ENCODE data around the gene CSNK2B.
"Not testable (repeated sequence)": the region's sequence is repeated elsewhere in the genome, so short reads cannot be mapped to it uniquely, and the experiment has no call there.

The CSNK2B gene

DNA sequence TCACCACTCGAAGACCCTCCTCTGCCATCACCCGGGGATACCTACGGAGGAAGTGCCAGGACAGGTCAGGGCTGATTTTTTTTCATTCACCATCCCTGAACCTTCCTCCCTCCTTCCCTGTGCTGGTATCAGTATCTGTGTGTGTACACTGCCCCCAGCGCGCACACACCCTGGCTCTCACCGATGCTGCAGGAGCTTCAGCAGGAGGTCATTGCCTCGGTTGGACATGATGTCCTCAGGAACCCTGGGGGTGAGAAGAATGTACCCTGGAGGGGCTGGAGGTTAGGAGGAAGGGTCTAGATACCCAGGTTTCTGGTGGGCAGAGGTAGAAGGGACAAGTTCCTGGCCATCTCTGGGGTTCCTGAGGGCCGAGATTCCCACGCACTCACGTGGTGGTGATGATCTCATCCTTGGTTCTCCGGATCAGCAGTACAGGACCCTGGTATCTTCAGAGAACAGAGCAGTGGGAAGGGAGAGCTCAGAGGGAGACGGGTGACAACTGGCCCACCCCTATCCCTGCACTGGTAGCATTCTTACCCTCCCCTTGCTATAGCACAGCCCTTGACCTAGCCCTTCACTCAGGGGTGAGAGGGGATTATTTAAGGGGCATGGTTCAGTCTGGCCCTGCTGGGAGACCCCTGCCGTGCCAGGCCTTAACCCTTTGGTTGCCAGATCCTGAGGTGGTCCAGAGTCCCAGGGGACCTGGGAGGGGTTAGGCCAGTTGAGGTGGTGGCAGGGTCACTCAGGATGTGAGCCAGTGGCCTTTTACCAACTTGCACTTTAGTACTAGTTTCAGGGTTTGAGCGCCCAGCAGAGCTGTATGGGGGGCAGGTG is 22.2 kb downstream of the CSNK2B start:
- DNase-seq (ENCODE audit: low read depth in 2 of 2): no peak

DNA sequence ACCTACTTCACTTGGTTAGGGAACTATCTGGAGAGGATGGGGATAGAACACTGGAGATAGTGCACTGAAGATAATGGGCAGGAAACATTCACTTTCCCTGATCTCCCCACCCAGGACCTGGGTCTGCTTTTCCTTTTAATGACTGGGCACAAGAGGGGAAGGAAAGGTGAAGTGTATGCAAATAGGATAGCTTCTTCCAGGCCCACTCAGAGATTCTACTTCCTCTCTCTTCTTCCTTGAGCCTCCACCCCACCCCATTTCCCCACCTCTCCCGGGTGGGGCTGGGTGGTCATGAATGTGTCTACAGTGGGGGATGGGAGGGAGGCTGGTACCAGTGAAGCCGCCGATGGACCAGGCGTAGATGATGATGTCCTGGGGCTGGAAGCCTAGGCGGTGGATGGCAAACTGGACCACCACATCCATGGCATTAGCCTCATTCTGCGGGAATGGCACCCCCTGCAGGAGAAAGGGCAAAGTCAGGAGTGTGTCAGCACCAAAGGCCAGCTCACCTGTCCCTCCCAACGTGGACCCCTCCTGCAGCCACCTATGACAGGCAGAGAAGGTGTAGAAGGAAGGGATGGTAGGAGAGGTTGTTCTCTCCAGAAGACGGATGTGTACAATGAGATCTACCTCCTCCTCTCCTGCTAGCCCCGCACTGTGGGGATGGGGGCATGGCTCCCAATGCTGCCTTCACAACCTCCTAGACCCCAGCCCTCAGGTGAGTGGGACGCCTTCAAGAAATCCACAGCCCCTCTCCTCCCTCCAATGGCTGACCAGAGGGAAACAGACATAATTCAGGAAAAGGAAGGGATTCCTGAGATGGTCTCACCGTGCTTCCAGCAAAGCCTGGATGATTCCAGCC is 23.6 kb downstream of the CSNK2B start:
- DNase-seq (ENCODE audit: low read depth in 2 of 2): no peak

DNA sequence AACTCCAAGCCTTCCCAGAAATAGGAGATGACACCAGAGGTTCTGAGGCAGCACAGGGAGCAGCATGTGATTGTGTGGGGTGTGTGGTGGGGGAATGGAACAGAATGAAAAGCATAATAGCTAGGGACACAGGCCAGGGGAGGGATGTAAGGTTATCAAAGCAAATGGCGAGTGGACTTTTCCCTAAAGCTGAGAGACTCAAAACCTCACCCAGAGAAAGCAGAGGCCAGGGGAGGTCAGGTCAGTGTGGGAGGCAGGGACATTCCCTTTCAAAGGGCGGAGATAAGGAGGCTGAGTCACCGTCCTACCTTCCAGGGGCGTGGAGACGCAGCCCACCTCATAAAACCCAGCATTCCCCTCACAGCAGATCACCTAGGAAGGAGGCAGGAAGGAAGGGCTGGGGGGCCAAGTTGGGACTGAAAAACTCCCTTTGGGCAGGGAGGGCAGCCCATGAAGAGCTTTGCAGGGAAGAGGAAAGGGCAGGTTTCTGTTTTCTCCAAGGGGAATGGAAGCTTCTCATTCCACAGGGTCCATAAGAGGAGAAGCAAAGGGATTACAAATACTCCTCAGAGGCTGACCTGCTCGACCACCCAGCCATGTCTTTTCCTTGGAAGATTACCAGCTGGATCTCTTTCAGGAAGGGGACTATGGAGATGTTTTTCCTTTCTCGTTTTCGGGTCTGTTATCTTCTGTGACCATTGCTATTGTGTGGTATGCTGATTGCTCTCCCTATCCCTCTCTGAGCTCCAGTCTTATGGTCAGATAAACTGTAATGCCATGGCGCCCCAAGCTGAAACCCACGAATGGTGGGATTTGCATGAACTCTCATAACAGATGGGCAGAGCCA is 24.6 kb downstream of the CSNK2B start:
- no peak for DNase-seq (ENCODE audit: low read depth in 2 of 2)

GRCh38 chr6:31691078-31691463 is 25.2 kb downstream of the CSNK2B start:
- no peak for DNase-seq (ENCODE audit: low read depth in 2 of 2)

DNA sequence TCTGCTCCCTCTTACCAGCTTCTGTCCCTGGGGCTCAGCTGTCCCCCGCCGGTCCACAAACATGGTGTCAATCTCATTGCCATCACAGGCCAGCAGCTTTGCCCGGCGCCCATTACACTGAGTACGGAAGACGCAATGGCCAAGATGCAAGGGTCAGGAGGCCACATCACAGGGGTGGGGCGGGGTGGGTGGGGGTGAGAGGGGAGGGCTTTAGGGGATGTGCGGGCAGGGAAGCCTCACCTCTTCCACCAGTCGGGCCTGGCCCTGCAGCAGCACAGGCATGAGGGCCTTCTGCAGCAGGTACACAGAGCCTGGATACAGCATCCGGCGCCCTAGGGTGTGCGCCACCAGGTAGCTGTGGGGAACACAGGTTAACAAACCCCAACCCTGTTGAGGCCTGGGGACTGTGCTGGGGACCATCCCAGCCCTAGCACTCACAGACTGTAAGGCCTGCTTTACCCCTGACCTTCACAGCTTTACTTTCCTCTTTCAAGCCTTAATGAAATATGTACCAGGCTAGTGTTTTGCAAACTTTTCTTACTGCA is 25.8 kb downstream of the CSNK2B start:
- DNase-seq (ENCODE audit: low read depth in 2 of 2): no peak

GRCh38 chr6:31692353-31692752 is 26.5 kb downstream of the CSNK2B start:
- no peak for DNase-seq (ENCODE audit: low read depth in 2 of 2)

DNA sequence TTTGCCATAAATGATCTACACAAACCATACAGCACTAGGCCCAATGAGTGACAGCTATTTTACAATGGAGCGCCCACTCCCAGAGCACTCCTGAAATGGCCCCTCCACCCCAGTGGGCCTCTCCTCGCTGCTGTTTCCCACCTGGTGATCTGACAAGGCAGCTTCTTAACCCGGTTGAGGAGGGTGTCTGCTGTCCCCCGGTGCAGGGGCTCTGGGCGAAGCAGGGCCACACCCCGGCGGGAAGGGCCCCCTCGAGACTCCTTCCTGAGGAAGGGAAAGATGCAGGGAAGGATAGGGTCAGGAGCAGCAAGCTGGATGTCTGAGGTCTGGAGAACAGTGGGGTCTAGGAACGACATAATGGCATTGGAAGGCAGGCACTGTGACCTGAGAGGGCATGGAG is 27.0 kb downstream of the CSNK2B start:
- DNase-seq (ENCODE audit: low read depth in 2 of 2): no peak

DNA sequence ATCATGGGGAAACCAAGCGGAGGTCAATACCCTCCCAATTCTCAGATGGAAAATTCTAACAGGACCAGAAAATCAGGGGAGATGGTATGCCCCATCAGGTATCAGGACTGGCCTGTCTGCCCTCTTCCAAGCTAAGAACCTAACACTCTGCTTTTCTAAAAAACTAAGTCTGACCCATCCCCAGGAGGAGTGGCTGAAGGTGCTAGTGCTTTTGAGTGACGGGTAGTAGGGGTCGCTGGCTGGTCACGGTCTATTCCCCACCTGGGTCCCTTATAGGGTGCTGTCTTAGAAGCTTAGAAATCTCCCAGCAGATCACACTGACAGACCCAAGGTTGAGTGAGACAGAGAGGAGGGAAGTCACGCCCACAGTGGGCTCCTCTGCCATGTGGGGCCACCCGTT is 27.7 kb downstream of the CSNK2B start:
- no peak for DNase-seq (ENCODE audit: low read depth in 2 of 2)

GRCh38 chr6:31697555-31697954 is 31.7 kb downstream of the CSNK2B start:
- no peak for DNase-seq (ENCODE audit: low read depth in 2 of 2)

- no peak for DNase-seq (ENCODE audit: low read depth in 2 of 2)
Observed at GRCh38 chr6:31700740-31701401, 35.0 kb downstream of the CSNK2B start.

DNA sequence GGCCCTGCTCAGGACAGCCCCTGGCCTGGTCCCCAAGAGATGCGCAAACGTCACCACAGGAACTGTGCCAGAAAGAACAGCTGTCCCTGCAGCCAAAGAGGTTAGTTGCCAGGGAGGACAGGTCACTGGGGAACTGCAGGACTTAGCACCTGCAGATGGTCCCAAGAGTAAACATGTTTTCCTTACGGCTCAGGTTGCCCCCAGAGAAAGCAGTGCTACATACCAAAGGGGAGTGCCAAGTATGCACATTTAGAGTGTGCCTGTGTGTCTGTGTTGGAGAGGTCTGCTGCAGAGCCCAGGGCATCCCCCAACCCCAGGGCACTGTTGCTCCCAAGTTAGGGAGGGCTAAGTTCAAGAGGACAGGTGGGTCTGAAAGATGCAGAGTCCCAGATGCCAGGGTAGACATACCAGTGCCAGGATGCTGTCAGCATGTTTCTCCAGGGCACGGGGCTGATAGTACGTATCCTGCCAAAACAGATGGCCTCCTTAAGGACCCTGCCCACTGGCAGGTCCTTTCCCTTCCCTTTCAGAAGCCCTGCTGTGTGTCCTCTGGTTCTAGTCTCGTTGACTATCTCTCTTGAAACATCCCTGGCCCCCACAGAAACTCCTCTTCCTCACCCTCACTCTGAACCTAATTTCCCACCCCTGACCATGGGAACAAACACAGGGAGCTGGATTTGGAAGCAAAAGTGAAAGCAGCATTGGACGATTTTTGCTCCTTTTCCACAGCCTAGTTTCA is 36.0 kb downstream of the CSNK2B start:
- DNase-seq (ENCODE audit: low read depth in 2 of 2): no peak

DNA sequence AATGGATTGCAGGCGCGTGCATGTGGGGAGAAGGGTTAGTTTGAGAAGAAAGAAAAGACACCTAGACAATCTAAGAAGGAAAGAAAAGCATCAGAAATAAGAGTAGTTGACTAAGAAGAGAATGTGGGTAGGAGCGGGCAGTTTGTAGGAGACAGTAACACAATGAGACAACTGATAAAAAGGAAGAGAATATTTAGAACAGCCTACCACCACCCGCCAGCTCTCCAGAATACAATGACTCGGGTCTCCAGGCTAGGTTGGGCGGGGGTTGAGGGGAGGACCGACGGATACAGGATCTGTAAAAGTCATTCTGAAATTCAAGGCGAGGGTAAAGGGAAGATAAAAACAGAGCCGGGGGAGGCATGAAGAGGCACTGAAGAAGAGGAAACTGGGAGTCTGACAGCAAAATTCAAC is 36.5 kb downstream of the CSNK2B start:
- DNase-seq (ENCODE audit: low read depth in 2 of 2): peak in 1 of 2 donors; percentile 19

DNA sequence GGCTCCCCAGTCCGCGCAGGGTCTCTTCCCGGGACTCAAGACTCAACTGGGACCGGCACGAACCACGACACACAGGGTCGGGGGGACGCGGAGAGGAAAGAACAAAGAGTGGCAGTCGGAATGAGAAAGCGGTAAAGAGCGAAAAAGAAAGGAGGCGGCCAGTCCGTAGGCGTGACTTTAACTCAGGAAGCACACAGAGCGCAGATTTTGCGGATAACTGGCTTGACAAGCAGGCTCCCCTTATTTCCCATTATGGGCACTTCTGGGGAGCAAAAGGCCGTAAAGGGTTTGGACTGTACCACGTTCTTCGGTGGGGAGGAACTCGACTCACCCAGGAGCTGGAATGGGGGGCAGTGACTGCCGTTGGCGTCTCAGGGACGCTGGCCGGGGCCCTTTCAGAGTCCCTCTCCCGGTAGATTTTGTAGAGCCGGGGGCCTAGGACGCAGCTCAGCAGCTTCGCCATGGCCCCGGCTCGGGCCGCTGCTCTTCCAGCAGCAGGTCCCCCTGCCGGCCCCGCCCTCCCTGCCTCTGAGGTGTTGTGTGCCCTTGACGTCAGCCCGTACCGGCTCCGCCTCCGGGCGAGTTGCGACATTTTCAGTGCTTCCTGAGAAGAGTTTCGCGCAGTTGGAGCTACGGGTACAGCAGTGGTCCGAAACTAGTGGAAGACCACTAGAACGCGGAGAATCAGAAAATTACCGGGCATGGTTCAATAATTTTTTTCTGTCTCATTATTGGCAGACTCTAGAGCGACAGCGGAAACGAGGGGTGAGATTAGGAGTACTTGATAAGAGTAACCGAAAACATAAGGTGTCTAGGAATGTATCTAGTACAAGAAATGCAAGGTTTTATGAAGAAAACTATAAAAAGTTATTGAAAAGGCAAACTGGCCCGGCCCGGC is 37.2 kb downstream of the CSNK2B start, which contains the start of gene ABHD16A:
Gene ABHD16A (minus strand): TSS at position 506 of the 898 bp plus-strand sequence. CDS start 43 bp downstream, at position 463.
- DNase-seq (ENCODE audit: low read depth in 2 of 2): peak; percentile 94 to 95

- no peak for DNase-seq (ENCODE audit: low read depth in 2 of 2)
Observed at GRCh38 chr6:31705931-31706330, 40.1 kb downstream of the CSNK2B start.

- no peak for DNase-seq (ENCODE audit: low read depth in 2 of 2)
Observed at GRCh38 chr6:31706599-31706998, 40.7 kb downstream of the CSNK2B start, which contains the start of gene LY6G6F. LY6G6F (plus strand) TSS chr6:31706866; CDS start chr6:31706907, 41 bp downstream.

DNA sequence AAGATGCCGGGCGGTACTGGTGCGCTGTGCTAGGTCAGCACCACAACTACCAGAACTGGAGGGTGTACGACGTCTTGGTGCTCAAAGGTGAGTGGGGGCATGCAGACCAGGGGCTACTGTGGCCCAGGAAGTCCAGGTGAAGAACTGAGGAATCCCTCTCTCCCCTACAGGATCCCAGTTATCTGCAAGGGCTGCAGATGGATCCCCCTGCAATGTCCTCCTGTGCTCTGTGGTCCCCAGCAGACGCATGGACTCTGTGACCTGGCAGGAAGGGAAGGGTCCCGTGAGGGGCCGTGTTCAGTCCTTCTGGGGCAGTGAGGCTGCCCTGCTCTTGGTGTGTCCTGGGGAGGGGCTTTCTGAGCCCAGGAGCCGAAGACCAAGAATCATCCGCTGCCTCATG is 41.8 kb downstream of the CSNK2B start:
- DNase-seq (ENCODE audit: low read depth in 2 of 2): no peak

- no peak for DNase-seq (ENCODE audit: low read depth in 2 of 2)
Observed at GRCh38 chr6:31708224-31708623, 42.3 kb downstream of the CSNK2B start.

GRCh38 chr6:31709157-31709556 is 43.3 kb downstream of the CSNK2B start:
- not testable (repeated sequence) for DNase-seq (ENCODE audit: low read depth in 2 of 2)
